ENCODE measurements around the gene WDFY4.

Gene WDFY4

GRCh38 chr10:48768926-48769325 lies 84.3 kb downstream of the WDFY4 start:
- in situ Hi-C loops (cut with HindIII; ENCODE audit: low pct_unique_long_range_greater_than_20kb, low sequenced_read_pairs) = no loop called here
- TF ChIP-seq JUND (IDR thresholded peaks at IDR 0.05; ENCODE audit: low read depth) = no peak
- no peak for DNase-seq (ENCODE audit: low read depth in 1 of 2, low spot score in 1 of 2)

GRCh38 chr10:48769706-48770435 lies 85.2 kb downstream of the WDFY4 start:
- in situ Hi-C loops (cut with HindIII; ENCODE audit: low pct_unique_long_range_greater_than_20kb, low sequenced_read_pairs) = no loop called here
- TF ChIP-seq JUND (IDR thresholded peaks at IDR 0.05; ENCODE audit: low read depth) = no peak
- no peak for DNase-seq (ENCODE audit: low read depth in 1 of 2, low spot score in 1 of 2)

GRCh38 chr10:48770561-48771089 lies 86.0 kb downstream of the WDFY4 start:
- no peak for TF ChIP-seq JUND (IDR thresholded peaks at IDR 0.05; ENCODE audit: low read depth)
- no peak for DNase-seq (ENCODE audit: low read depth in 1 of 2, low spot score in 1 of 2)
- in situ Hi-C loops (cut with HindIII; ENCODE audit: low pct_unique_long_range_greater_than_20kb, low sequenced_read_pairs) = no loop called here

GRCh38 chr10:48771234-48771633 lies 86.6 kb downstream of the WDFY4 start:
- DNase-seq (ENCODE audit: low read depth in 1 of 2, low spot score in 1 of 2) = no peak
- in situ Hi-C loops (cut with HindIII; ENCODE audit: low pct_unique_long_range_greater_than_20kb, low sequenced_read_pairs) = no loop called here
- TF ChIP-seq JUND (IDR thresholded peaks at IDR 0.05; ENCODE audit: low read depth) = no peak

GRCh38 chr10:48772059-48772458 lies 87.4 kb downstream of the WDFY4 start:
- TF ChIP-seq JUND (IDR thresholded peaks at IDR 0.05; ENCODE audit: low read depth) = no peak
- DNase-seq (ENCODE audit: low read depth in 1 of 2, low spot score in 1 of 2) = no peak
- in situ Hi-C loops (cut with HindIII; ENCODE audit: low pct_unique_long_range_greater_than_20kb, low sequenced_read_pairs) = no loop called here

GRCh38 chr10:48773580-48773979 lies 88.9 kb downstream of the WDFY4 start:
- TF ChIP-seq JUND (IDR thresholded peaks at IDR 0.05; ENCODE audit: low read depth) = no peak
- in situ Hi-C loops (cut with HindIII; ENCODE audit: low pct_unique_long_range_greater_than_20kb, low sequenced_read_pairs) = no loop called here
- DNase-seq (ENCODE audit: low read depth in 1 of 2, low spot score in 1 of 2) = no peak

GRCh38 chr10:48774416-48775205 lies 89.9 kb downstream of the WDFY4 start:
- no peak for TF ChIP-seq JUND (IDR thresholded peaks at IDR 0.05; ENCODE audit: low read depth)
- no peak for DNase-seq (ENCODE audit: low read depth in 1 of 2, low spot score in 1 of 2)
- in situ Hi-C loops (cut with HindIII; ENCODE audit: low pct_unique_long_range_greater_than_20kb, low sequenced_read_pairs) = no loop called here

- no peak for TF ChIP-seq JUND (IDR thresholded peaks at IDR 0.05; ENCODE audit: low read depth)
- no peak for DNase-seq (ENCODE audit: low read depth in 1 of 2, low spot score in 1 of 2)
- in situ Hi-C loops (cut with HindIII; ENCODE audit: low pct_unique_long_range_greater_than_20kb, low sequenced_read_pairs) = no loop called here
Measured at GRCh38 chr10:48775206-48775517, 90.5 kb downstream of the WDFY4 start.

GRCh38 chr10:48776005-48776522 lies 91.4 kb downstream of the WDFY4 start:
- in situ Hi-C loops (cut with HindIII; ENCODE audit: low pct_unique_long_range_greater_than_20kb, low sequenced_read_pairs) = no loop called here

GRCh38 chr10:48776528-48776927 lies 91.9 kb downstream of the WDFY4 start:
- no peak for DNase-seq (ENCODE audit: low read depth in 1 of 2, low spot score in 1 of 2)
- in situ Hi-C loops (cut with HindIII; ENCODE audit: low pct_unique_long_range_greater_than_20kb, low sequenced_read_pairs) = no loop called here
- TF ChIP-seq JUND (IDR thresholded peaks at IDR 0.05; ENCODE audit: low read depth) = no peak

More at GRCh38 chr10:48776005-48776522, 91.4 kb downstream of the WDFY4 start:
- TF ChIP-seq JUND (IDR thresholded peaks at IDR 0.05; ENCODE audit: low read depth) = no peak
- no peak for DNase-seq (ENCODE audit: low read depth in 1 of 2, low spot score in 1 of 2)

GRCh38 chr10:48777110-48777509 lies 92.4 kb downstream of the WDFY4 start:
- in situ Hi-C loops (cut with HindIII; ENCODE audit: low pct_unique_long_range_greater_than_20kb, low sequenced_read_pairs) = no loop called here
- no peak for TF ChIP-seq JUND (IDR thresholded peaks at IDR 0.05; ENCODE audit: low read depth)
- no peak for DNase-seq (ENCODE audit: low read depth in 1 of 2, low spot score in 1 of 2)

GRCh38 chr10:48778193-48778857 lies 93.7 kb downstream of the WDFY4 start:
- no peak for TF ChIP-seq JUND (IDR thresholded peaks at IDR 0.05; ENCODE audit: low read depth)
- in situ Hi-C loops (cut with HindIII; ENCODE audit: low pct_unique_long_range_greater_than_20kb, low sequenced_read_pairs) = no loop called here
- no peak for DNase-seq (ENCODE audit: low read depth in 1 of 2, low spot score in 1 of 2)

Data from T47D (cell line).